Endothelial cell (in vitro differentiated cells): ENCODE data around the gene KRT84. TPM values are rescaled to one million over a fixed set of nuclear protein-coding genes. Genes with fewer than 3 reads are reported as not detected.

Experiments
- DNase-seq: peaks from one replicate; pipeline ENCODE4 v3.0.0; 2021; ENCODE audit warnings: low spot score
- H3K27ac Mint-ChIP-seq: one replicate; pipeline ENCODE4 v1.8.0; 2021; ENCODE audit warnings: mixed read lengths, inconsistent platforms; ENCODE audit not compliant: unreplicated experiment
- H3K27me3 Mint-ChIP-seq: one replicate; pipeline ENCODE4 v1.8.0; 2021; ENCODE audit warnings: mild to moderate bottlenecking, moderate library complexity, mixed read lengths, inconsistent platforms; ENCODE audit not compliant: unreplicated experiment
- H3K36me3 Mint-ChIP-seq: one replicate; pipeline ENCODE4 v1.8.0; 2021; ENCODE audit warnings: mild to moderate bottlenecking, low read depth, mixed read lengths, inconsistent platforms; ENCODE audit not compliant: unreplicated experiment
- H3K4me1 Mint-ChIP-seq: one replicate; pipeline ENCODE4 v1.8.0; 2021; ENCODE audit warnings: mild to moderate bottlenecking, mixed read lengths, inconsistent platforms; ENCODE audit not compliant: unreplicated experiment
- H3K4me3 Mint-ChIP-seq: one replicate; pipeline ENCODE4 v1.8.0; 2021; ENCODE audit warnings: mild to moderate bottlenecking, mixed read lengths, inconsistent platforms; ENCODE audit not compliant: unreplicated experiment
- H3K9me3 Mint-ChIP-seq: one replicate; pipeline ENCODE4 v1.8.0; 2021; ENCODE audit warnings: mixed read lengths, inconsistent platforms; ENCODE audit not compliant: unreplicated experiment
- CTCF ChIP-seq: fragments of 200-600 bp; sonication (generic); IDR thresholded peaks from one replicate; pipeline ENCODE4 v1.5.0; 2021; ENCODE audit warnings: antibody characterized with exemption; ENCODE audit not compliant: unreplicated experiment
- total RNA-seq: library from RNA; stranded (reverse); fragmentation: NEBNext Ultra II Directional; extraction: Animal tissue kit (Norgen Biotek cat#: 25700); gene quantifications from one replicate; pipeline ENCODE4 v1.2.1, GENCODE V29; 2021; ENCODE audit not compliant: unreplicated experiment

The KRT84 gene
- total RNA-seq, 1 donor from 2014 or later, result not detected

- TF ChIP-seq CTCF, result no peak
- DNase-seq, result no peak
- H3K4me3 Mint-ChIP-seq, result no peak overlapping the region
- H3K27ac Mint-ChIP-seq, result no peak overlapping the region
- no peaks in the 10 kb centered on the region for H3K9me3 Mint-ChIP-seq
- no peaks in the 10 kb centered on the region for H3K36me3 Mint-ChIP-seq
- H3K27me3 Mint-ChIP-seq, result peaks cover 4% of the 10 kb centered on the region
- peaks cover 3% of the 10 kb centered on the region for H3K4me1 Mint-ChIP-seq
Observed at GRCh38 chr12:52354200-52354599, 31.3 kb downstream of the KRT84 start.

GRCh38 chr12:52353766-52354165 lies 31.7 kb downstream of the KRT84 start:
- Mint-ChIP-seq H3K9me3 (no peaks in the 10 kb centered on the region), H3K27ac (no peak overlapping the region), H3K36me3 (no peaks in the 10 kb centered on the region), H3K27me3 (peaks cover 4% of the 10 kb centered on the region), H3K4me1 (peaks cover 3% of the 10 kb centered on the region), H3K4me3 (no peak overlapping the region)
- DNase-seq, result no peak
- TF ChIP-seq CTCF, result no peak

GRCh38 chr12:52352951-52353350 lies 32.5 kb downstream of the KRT84 start:
- no peak overlapping the region for H3K27ac Mint-ChIP-seq
- no peaks in the 10 kb centered on the region for H3K36me3 Mint-ChIP-seq
- no peaks in the 10 kb centered on the region for H3K9me3 Mint-ChIP-seq
- no peak for DNase-seq
- no peak overlapping the region for H3K4me3 Mint-ChIP-seq
- no peaks in the 10 kb centered on the region for H3K4me1 Mint-ChIP-seq
- no peak for TF ChIP-seq CTCF
- H3K27me3 Mint-ChIP-seq, result peaks cover 4% of the 10 kb centered on the region

DNA sequence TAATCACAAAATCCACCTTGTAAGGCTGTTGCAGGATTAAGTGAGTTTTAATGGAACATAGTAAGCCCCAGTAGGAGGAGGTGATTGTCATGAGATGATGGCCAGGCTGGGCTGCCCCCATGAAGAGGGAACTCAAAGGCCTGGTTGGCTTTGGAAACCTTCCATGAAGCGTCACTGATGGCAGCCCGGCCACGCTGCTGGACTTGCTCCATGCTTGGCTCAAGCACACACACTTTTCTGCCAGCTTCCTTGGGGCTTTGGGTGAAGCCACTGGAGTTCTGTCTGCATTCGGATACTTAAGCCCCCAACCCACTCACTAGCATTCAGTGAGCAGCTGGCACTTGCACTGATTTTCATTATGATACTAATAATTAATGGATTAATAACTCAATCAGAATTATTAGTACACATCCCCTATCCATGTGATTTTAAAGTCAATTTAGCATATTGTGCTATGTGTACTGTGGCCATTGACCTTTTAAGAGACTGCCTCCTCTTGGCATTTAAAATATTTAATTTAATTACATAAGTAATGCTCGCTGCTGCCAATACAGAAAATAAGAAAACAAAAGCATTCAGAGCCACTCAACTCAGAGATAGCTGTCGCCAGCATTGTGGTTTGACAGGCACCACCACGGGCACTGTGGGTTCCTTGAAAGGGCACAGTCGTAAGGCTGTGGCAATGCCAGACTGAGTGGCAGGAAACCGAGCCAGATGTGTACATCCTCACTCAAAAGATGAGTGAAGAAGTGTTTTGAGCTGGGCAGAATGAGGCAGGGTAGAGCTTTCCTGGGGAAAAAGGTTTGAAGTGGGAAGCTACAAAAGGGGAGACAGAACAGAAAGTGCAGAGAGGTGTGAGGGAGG lies 34.0 kb downstream of the KRT84 start:
- Mint-ChIP-seq H3K4me1 (no peaks in the 10 kb centered on the region), H3K9me3 (no peaks in the 10 kb centered on the region), H3K27ac (no peak overlapping the region), H3K36me3 (no peaks in the 10 kb centered on the region), H3K27me3 (peaks cover 2% of the 10 kb centered on the region), H3K4me3 (no peak overlapping the region)
- TF ChIP-seq CTCF, result no peak
- no peak for DNase-seq

GRCh38 chr12:52350786-52351185 lies 34.7 kb downstream of the KRT84 start:
- Mint-ChIP-seq H3K36me3 (no peaks in the 10 kb centered on the region), H3K27ac (no peak overlapping the region), H3K4me3 (no peak overlapping the region), H3K27me3 (peaks cover 2% of the 10 kb centered on the region), H3K9me3 (no peaks in the 10 kb centered on the region), H3K4me1 (no peaks in the 10 kb centered on the region)
- no peak for DNase-seq
- no peak for TF ChIP-seq CTCF
